HepG2 (cell line): ENCODE measurements around the gene CASKIN2. TPM values are rescaled to one million over a fixed set of nuclear protein-coding genes. Genes with fewer than 3 reads are reported as not detected.

Experiments
- ATF4 ChIP-seq, 2 experiments: fragments of 450-650 bp in 1 of 2; sonication (generic) in 1 of 2; formaldehyde crosslinking; IDR thresholded peaks; 2 replicates each; pipeline versions ENCODE4 v1.5.0 to v1.8.0; 2020 to 2022; ENCODE audit warnings: mild to moderate bottlenecking in 1 of 2, missing genetic modification reagents in 1 of 2
- CREB1 ChIP-seq, 2 experiments: fragments of 450-650 bp in 1 of 2; IDR thresholded peaks; 2 replicates each; pipeline ENCODE4 v1.6.1; 2016 to 2017; ENCODE audit warnings: control low read depth in 1 of 2, mild to moderate bottlenecking in 1 of 2, missing compliant biosample characterization in 1 of 2, missing genetic modification characterization in 1 of 2
- CREBL2 ChIP-seq: sonication (generic); formaldehyde crosslinking; IDR thresholded peaks from 2 replicates; pipeline ENCODE4 v1.8.1; 2023; ENCODE audit warnings: missing genetic modification reagents, mild to moderate bottlenecking, borderline replicate concordance
- ETV5 ChIP-seq: IDR thresholded peaks from 2 replicates; pipeline ENCODE4 v1.6.1; 2018; ENCODE audit warnings: missing biosample characterization, missing genetic modification reagents, inconsistent platforms, borderline replicate concordance
- KAT7 ChIP-seq: IDR thresholded peaks from 2 replicates; pipeline ENCODE4 v1.6.1; 2018; ENCODE audit warnings: borderline replicate concordance, missing compliant biosample characterization
- MLXIP ChIP-seq: sonication (generic); formaldehyde crosslinking; IDR thresholded peaks from 2 replicates; pipeline ENCODE4 v1.9.0; 2021; ENCODE audit warnings: missing genetic modification reagents, borderline replicate concordance
- NR2F2 ChIP-seq: IDR thresholded peaks from 2 replicates; pipeline ENCODE4 v1.6.1; 2012; ENCODE audit warnings: low read depth, inconsistent platforms, borderline replicate concordance
- PAWR ChIP-seq: sonication (generic); formaldehyde crosslinking; IDR thresholded peaks from 2 replicates; pipeline ENCODE4 v1.4.0; 2020; ENCODE audit warnings: missing genetic modification reagents, mild to moderate bottlenecking, borderline replicate concordance
- SMYD3 ChIP-seq: sonication (generic); formaldehyde crosslinking; IDR thresholded peaks from 2 replicates; pipeline ENCODE4 v1.8.1; 2023; ENCODE audit warnings: mild to moderate bottlenecking, missing genetic modification reagents
- SP140L ChIP-seq: sonication (generic); formaldehyde crosslinking; IDR thresholded peaks from 2 replicates; pipeline ENCODE4 v1.4.0; 2020; ENCODE audit warnings: missing genetic modification reagents, borderline replicate concordance
- TGIF2 ChIP-seq: IDR thresholded peaks from 2 replicates; pipeline ENCODE4 v1.6.1; 2016; ENCODE audit warnings: control low read depth, missing compliant biosample characterization
- TRIM24 ChIP-seq: sonication (generic); formaldehyde crosslinking; IDR thresholded peaks from 2 replicates; pipeline ENCODE4 v1.8.0; 2022; ENCODE audit warnings: mild to moderate bottlenecking, missing genetic modification reagents
- ZFP90 ChIP-seq: sonication (generic); formaldehyde crosslinking; IDR thresholded peaks from 2 replicates; pipeline ENCODE4 v1.8.0; 2022; ENCODE audit warnings: missing genetic modification reagents, mild to moderate bottlenecking, inconsistent platforms, borderline replicate concordance
- ZNF552 ChIP-seq: sonication (generic); formaldehyde crosslinking; IDR thresholded peaks from 2 replicates; pipeline ENCODE4 v1.9.0; 2022; ENCODE audit warnings: missing genetic modification reagents, mild to moderate bottlenecking, borderline replicate concordance
- ZNF83 ChIP-seq: sonication (generic); formaldehyde crosslinking; IDR thresholded peaks from 2 replicates; pipeline ENCODE4 v1.4.0; 2020; ENCODE audit warnings: missing genetic modification reagents, mild to moderate bottlenecking, borderline replicate concordance
- polyA plus RNA-seq, 8 experiments: library from polyadenylated mRNA; depleted of rRNA in 3 of 8; stranded (reverse) in 7 of 8; unstranded in 1 of 8; fragments of >200 nt; fragmentation: Illumina TruSeq in 4 of 8; extraction: Trizol in 4 of 8; gene quantifications; 2 replicates each; pipeline versions ENCODE4 v1.2.1 to v1.2.3, GENCODE V29; 2011 to 2016; ENCODE audit warnings: low read depth in 4 of 8, missing spikeins in 1 of 8, mixed read lengths in 1 of 8; ENCODE audit not compliant: insufficient read depth in 1 of 8
- total RNA-seq, 5 experiments: library from RNA; depleted of rRNA; stranded (reverse); fragments of >200 nt; fragmentation: Illumina TruSeq; extraction: Trizol; gene quantifications; 2 replicates each; pipeline ENCODE4 v1.2.3, GENCODE V29; 2016; ENCODE audit warnings: low read depth in 1 of 5
- TF ChIP-seq, protein P1 (sequence below): IDR thresholded peaks from 2 replicates; pipeline ENCODE4 v1.6.1; 2016; ENCODE audit warnings: missing genetic modification reagents, missing compliant biosample characterization
- TF ChIP-seq, protein P2 (sequence below): sonication (generic); formaldehyde crosslinking; IDR thresholded peaks from 2 replicates; pipeline ENCODE4 v1.4.0; 2020; ENCODE audit warnings: missing genetic modification reagents

The CASKIN2 gene
- total and polyA plus RNA-seq, 2 of the 13 experiments (the other 11 are each of a cell fraction or from before 2014, with no cell fraction given): 5.2 to 7.8 TPM

DNA sequence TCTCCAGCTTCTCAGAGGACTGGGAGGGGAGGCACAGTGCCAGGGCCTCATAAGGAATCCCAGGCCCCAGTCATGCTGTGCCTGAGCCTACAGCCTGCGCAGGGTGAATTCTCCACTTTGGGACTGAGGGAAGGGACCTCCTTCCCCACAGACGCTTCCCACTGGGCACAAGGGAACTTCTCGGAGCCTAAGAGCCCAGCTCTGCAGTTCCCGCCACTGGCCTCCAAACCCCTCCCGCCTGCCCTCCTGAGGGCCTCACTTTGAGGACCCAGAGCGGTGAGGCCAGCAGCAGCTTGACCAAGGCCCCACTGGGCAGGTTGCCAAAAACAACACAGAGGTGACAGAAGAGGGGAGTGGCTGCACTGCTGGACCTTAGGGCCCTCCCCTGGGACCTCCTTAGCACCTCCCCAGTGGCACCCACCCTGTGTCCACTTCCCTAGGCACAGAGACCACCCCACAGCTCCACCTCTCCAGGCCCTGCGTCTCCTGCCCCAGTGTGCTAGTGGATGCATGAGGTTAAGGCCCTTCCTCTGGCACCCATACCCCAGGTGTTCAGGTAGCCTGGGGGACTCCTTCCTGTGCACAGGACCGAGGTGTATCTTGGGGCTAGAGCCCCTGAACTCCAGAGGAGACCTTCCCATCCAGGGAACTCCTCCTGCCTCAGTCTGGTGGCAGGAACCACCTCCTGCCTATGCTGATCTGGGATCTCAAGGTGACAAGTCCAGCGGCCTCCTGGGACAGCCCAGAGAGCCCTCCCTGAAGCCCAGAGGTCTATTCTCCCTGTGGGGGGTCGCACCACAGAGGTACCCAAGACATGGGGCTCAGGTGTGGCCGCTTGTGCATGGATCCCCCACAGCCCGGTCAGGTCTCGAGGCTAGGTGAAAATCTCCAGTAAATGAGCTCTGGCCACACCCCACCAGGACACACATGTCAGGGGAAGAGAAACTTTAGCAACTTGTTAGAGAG, 3.4 kb downstream of the CASKIN2 start (continued):
- TF ChIP-seq SP140L (CRISPR knock-in tag) (no peak), MLXIP (CRISPR knock-in tag) (no peak), TRIM24 (peak; percentile 40; the same call in 1 of the 2 replicates), PAWR (CRISPR knock-in tag) (no peak), ZFP90 (CRISPR knock-in tag) (peak; percentile 91; the same call in 1 of the 2 replicates), KAT7 (peak; percentile 57; the same call in 1 of the 2 replicates), CREB1 (IDR thresholded peaks at IDR 0.05) (no peak), CREB1 (CRISPR knock-in tag; IDR thresholded peaks at IDR 0.05) (no peak; the same call in 1 of the 2 replicates), TGIF2 (CRISPR knock-in tag) (peak; percentile 92), ZNF552 (peak; percentile 65), NR2F2 (peak; percentile 69; the same call in 1 of the 2 replicates), ETV5 (peak; percentile 36; the same call in 1 of the 2 replicates), ATF4 (CRISPR knock-in tag; IDR thresholded peaks at IDR 0.05) (no peak), SMYD3 (CRISPR knock-in tag) (no peak; the same call in 1 of the 2 replicates), CREBL2 (CRISPR knock-in tag) (no peak), ZNF83 (no peak)
- TF ChIP-seq, protein P1, sequence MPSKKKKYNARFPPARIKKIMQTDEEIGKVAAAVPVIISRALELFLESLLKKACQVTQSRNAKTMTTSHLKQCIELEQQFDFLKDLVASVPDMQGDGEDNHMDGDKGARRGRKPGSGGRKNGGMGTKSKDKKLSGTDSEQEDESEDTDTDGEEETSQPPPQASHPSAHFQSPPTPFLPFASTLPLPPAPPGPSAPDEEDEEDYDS (CRISPR knock-in tag): peak; percentile 63
- TF ChIP-seq, protein P2, sequence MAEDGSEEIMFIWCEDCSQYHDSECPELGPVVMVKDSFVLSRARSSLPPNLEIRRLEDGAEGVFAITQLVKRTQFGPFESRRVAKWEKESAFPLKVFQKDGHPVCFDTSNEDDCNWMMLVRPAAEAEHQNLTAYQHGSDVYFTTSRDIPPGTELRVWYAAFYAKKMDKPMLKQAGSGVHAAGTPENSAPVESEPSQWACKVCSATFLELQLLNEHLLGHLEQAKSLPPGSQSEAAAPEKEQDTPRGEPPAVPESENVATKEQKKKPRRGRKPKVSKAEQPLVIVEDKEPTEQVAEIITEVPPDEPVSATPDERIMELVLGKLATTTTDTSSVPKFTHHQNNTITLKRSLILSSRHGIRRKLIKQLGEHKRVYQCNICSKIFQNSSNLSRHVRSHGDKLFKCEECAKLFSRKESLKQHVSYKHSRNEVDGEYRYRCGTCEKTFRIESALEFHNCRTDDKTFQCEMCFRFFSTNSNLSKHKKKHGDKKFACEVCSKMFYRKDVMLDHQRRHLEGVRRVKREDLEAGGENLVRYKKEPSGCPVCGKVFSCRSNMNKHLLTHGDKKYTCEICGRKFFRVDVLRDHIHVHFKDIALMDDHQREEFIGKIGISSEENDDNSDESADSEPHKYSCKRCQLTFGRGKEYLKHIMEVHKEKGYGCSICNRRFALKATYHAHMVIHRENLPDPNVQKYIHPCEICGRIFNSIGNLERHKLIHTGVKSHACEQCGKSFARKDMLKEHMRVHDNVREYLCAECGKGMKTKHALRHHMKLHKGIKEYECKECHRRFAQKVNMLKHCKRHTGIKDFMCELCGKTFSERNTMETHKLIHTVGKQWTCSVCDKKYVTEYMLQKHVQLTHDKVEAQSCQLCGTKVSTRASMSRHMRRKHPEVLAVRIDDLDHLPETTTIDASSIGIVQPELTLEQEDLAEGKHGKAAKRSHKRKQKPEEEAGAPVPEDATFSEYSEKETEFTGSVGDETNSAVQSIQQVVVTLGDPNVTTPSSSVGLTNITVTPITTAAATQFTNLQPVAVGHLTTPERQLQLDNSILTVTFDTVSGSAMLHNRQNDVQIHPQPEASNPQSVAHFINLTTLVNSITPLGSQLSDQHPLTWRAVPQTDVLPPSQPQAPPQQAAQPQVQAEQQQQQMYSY (CRISPR knock-in tag): no peak
